Subcutaneous abdominal adipose tissue (tissue), 5 donors: ENCODE measurements around the gene MBLAC1.

Experiments used
- H3K27ac ChIP-seq: one replicate; pipeline ENCODE4 v1.7.0; 2013; ENCODE audit warnings: low read depth, mild to moderate bottlenecking, inconsistent platforms, low read length, moderate library complexity
- H3K27me3 ChIP-seq, 5 donors: one replicate each; pipeline ENCODE4 v1.7.0; 2013; ENCODE audit warnings: low read length in 5 of 5, inconsistent platforms in 1 of 5; ENCODE audit not compliant: control insufficient read depth in 5 of 5, insufficient read depth in 4 of 5
- H3K36me3 ChIP-seq, 5 donors: one replicate each; pipeline ENCODE4 v1.7.0; 2013; ENCODE audit warnings: low read length in 5 of 5; ENCODE audit not compliant: control insufficient read depth in 5 of 5, insufficient read depth in 5 of 5
- H3K4me1 ChIP-seq, 5 donors: one replicate each; pipeline ENCODE4 v1.7.0; 2013; ENCODE audit warnings: low read length in 5 of 5, mild to moderate bottlenecking in 3 of 5, moderate library complexity in 1 of 5; ENCODE audit not compliant: control insufficient read depth in 5 of 5, insufficient read depth in 5 of 5
- H3K4me3 ChIP-seq, 5 donors: one replicate each; pipeline ENCODE4 v1.7.0; 2013; ENCODE audit warnings: low read length in 5 of 5, low read depth in 1 of 5
- H3K9ac ChIP-seq, 5 donors: one replicate each; pipeline ENCODE4 v1.7.0; 2013; ENCODE audit warnings: low read length in 5 of 5, mild to moderate bottlenecking in 4 of 5, moderate library complexity in 3 of 5
- H3K9me3 ChIP-seq, 5 donors: one replicate each; pipeline ENCODE4 v1.7.0; 2013; ENCODE audit warnings: low read length in 5 of 5; ENCODE audit not compliant: control insufficient read depth in 5 of 5
- donor health status: healthy.
- donor health status: healthy.
- donor health status: healthy.
- donor health status: healthy.
- donor health status: healthy.

MBLAC1 gene

DNA sequence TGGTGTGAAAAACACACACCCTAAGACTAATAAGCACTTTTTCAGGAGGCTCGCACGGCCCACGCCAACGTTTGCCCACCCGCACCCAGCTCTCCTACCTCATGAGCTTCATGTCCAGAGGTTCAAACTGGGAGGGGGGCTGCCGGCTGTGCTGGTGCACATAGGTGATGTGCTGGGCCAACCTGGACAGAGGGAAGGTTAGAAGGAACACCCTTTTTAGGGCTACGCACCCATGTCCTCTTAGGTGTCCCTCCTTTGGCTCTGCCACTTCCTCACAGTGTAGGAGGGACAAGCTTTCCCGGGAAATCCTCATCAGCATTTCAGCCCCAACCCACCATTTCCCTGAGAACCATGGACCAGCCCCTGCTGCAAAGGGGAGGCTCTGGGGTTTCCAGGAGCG is 31.5 kb upstream of the MBLAC1 start:
- H3K9me3 ChIP-seq = no peaks in the 10 kb centered on the region
- H3K36me3 ChIP-seq = peaks cover 6 to 92% (median 87%) of the 10 kb centered on the region in 5 donors
- H3K4me1 ChIP-seq = peaks cover 11 to 42% (median 30%) of the 10 kb centered on the region in 5 donors
- H3K9ac ChIP-seq = peak overlapping the region in 1 of 5 donors; percentile 13
- H3K4me3 ChIP-seq = no peak overlapping the region
- no peak overlapping the region for H3K27ac ChIP-seq
- H3K27me3 ChIP-seq = no peaks in the 10 kb centered on the region

- peaks cover 11 to 42% (median 30%) of the 10 kb centered on the region in 5 donors for H3K4me1 ChIP-seq
- H3K36me3 ChIP-seq = peaks cover 4 to 88% (median 83%) of the 10 kb centered on the region in 5 donors
- no peak overlapping the region for H3K4me3 ChIP-seq
- no peaks in the 10 kb centered on the region for H3K27me3 ChIP-seq
- no peak overlapping the region for H3K27ac ChIP-seq
- H3K9me3 ChIP-seq = no peaks in the 10 kb centered on the region
- H3K9ac ChIP-seq = no peak overlapping the region
Observed at GRCh38 chr7:100095704-100096103, 31.1 kb upstream of the MBLAC1 start.

- Histone ChIP-seq H3K4me3 (no peak overlapping the region), H3K36me3 (peaks cover 0 to 64% (median 58%) of the 10 kb centered on the region in 5 donors), H3K9ac (no peak overlapping the region), H3K27me3 (no peaks in the 10 kb centered on the region), H3K27ac (no peak overlapping the region), H3K4me1 (peaks cover 6 to 37% (median 31%) of the 10 kb centered on the region in 5 donors), H3K9me3 (no peaks in the 10 kb centered on the region)
Observed at GRCh38 chr7:100098913-100099312, 27.9 kb upstream of the MBLAC1 start.

GRCh38 chr7:100099452-100099851 is 27.3 kb upstream of the MBLAC1 start:
- H3K27me3 ChIP-seq = no peaks in the 10 kb centered on the region

DNA sequence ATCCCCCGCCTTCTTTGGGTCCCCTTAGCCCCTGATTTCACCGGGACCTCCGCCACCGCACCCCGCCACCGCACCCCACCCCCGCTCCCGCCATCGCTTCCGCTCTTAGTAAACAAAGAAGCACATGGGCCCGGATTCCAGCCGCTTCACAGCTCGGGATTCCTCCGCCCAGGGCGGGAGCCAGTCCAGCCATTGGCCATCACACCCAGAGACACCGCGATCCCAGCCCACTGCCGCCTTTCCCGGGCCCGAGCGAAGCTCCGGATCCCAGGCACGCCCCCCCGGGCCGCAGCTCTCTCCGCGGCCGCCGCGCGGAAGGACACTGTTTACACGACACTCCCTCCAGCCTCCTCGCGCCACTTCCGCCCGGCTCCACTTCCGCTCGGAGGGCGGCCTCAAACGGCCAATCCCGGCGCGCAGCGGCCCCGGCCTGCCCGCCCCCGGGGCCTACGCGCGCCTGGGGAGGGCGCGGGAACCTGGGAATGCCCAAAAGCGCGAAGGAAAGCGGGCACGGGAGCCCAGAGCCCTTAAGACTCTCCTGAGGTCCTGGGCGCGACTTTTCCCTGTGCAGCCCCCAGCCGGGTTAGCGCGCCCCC is 26.2 kb upstream of the MBLAC1 start:
- Histone ChIP-seq H3K4me1 (peaks cover 6 to 31% (median 26%) of the 10 kb centered on the region in 5 donors), H3K9me3 (no peaks in the 10 kb centered on the region), H3K4me3 (peak overlapping the region; percentile 81 to 84 (median 81)), H3K36me3 (peaks cover 0 to 62% (median 55%) of the 10 kb centered on the region in 5 donors), H3K27ac (peak overlapping the region; percentile 89), H3K9ac (peak overlapping the region; percentile 63 to 85 (median 78)), H3K27me3 (no peaks in the 10 kb centered on the region)

More at GRCh38 chr7:100099452-100099851, 27.3 kb upstream of the MBLAC1 start:
- Histone ChIP-seq H3K4me1 (peaks cover 6 to 32% (median 26%) of the 10 kb centered on the region in 5 donors), H3K9me3 (no peaks in the 10 kb centered on the region), H3K9ac (peak overlapping the region in 4 of 5 donors; percentile 60 to 68 (median 65)), H3K36me3 (peaks cover 0 to 63% (median 54%) of the 10 kb centered on the region in 5 donors), H3K4me3 (peak overlapping the region; percentile 81 to 84 (median 81)), H3K27ac (peak overlapping the region; percentile 89)

DNA sequence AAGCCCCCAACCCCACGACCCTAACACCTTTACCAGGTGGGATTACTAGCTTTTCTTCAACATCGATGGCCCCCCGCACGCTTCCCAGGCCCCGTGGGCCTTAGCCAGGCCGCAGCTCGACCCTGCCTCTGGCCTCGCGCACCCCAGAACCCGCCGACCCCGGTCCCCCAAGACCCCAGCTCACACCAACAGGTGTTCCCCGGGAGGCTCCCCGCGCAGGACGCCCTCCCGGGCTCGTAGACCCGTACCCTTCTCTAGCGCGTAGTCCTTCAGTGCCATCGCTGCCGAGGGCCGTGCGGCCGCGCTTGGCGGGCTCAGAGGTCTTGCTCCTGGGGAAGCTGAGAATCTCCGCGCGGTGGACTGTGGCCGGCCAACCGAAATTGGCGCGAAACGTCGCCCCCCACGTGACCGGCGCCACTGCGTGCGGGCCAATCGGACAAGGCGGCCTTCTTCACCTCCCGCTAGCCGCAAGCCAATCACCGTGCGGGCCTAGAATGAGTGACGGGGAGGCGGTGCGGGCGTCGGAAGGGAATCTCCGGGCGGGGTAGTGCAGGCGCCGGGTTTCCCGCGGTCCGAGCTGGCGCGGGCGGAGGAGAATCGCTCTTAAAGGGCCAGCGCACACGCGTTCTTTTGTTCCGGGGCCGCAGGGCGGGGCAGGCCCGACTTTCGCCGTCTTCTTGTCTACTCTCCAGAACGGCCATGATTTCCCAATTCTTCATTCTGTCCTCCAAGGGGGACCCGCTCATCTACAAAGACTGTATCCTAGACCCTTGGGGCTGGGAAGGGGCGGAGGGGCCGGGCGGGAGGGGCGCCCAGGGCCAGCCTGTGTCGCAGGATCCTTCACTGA is 25.5 kb upstream of the MBLAC1 start, which contains the start of the genes AP4M1 and MCM7:
AP4M1 (plus strand) TSS at position 628 of the 847 bp plus-strand sequence; CDS start at position 700, 72 bp downstream.
MCM7 (minus strand) TSS at position 382 of the 847 bp plus-strand sequence; CDS start at position 279, 103 bp downstream.
- H3K36me3 ChIP-seq = peaks cover 0 to 62% (median 53%) of the 10 kb centered on the region in 5 donors
- peak within 1 kb of the TSS; percentile 81 to 84 (median 81) for H3K4me3 ChIP-seq
- H3K27ac ChIP-seq = peak within 1 kb of the TSS; percentile 89
- peaks cover 6 to 31% (median 26%) of the 10 kb centered on the region in 5 donors for H3K4me1 ChIP-seq
- H3K9ac ChIP-seq = peak within 1 kb of the TSS; percentile 63 to 85 (median 78)
- no peaks in the 10 kb centered on the region for H3K9me3 ChIP-seq
- H3K27me3 ChIP-seq = no peaks in the 10 kb centered on the region

- Histone ChIP-seq H3K9me3 (no peaks in the 10 kb centered on the region), H3K4me1 (peaks cover 6 to 31% (median 26%) of the 10 kb centered on the region in 5 donors), H3K36me3 (peaks cover 0 to 63% (median 56%) of the 10 kb centered on the region in 5 donors), H3K9ac (peak overlapping the region in 1 of 5 donors; percentile 39), H3K27ac (no peak overlapping the region), H3K27me3 (no peaks in the 10 kb centered on the region), H3K4me3 (no peak overlapping the region)
Observed at GRCh38 chr7:100102950-100103840, 23.6 kb upstream of the MBLAC1 start.

- peaks cover 0 to 16% (median 12%) of the 10 kb centered on the region in 5 donors for H3K4me1 ChIP-seq
- no peak overlapping the region for H3K27ac ChIP-seq
- H3K27me3 ChIP-seq = no peaks in the 10 kb centered on the region
- no peaks in the 10 kb centered on the region for H3K9me3 ChIP-seq
- H3K36me3 ChIP-seq = peaks cover 0 to 69% (median 59%) of the 10 kb centered on the region in 5 donors
- H3K9ac ChIP-seq = no peak overlapping the region
- H3K4me3 ChIP-seq = no peak overlapping the region
Observed at GRCh38 chr7:100105534-100105933, 21.2 kb upstream of the MBLAC1 start.

DNA sequence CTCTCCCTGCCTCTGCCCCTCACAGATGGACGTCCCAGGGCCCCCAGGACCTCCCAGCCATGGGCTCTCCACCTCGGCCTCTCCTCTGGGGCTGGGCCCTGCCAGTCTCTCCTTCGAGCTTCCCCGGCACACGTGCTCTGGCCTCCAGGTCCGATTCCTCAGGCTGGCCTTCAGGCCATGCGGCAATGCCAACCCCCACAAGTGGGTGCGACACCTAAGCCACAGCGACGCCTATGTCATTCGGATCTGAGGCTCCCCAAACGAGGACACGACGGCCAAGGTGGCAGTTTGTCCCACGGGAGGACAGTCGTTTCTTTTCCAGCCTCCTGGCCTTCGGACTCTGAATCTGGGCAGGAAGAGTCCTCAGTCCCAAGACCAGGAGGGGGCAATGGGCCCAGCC is 20.1 kb upstream of the MBLAC1 start:
- H3K9me3 ChIP-seq = no peaks in the 10 kb centered on the region
- H3K9ac ChIP-seq = no peak overlapping the region
- H3K4me1 ChIP-seq = peaks cover 0 to 10% (median 7%) of the 10 kb centered on the region in 5 donors
- H3K27ac ChIP-seq = no peak overlapping the region
- no peak overlapping the region for H3K4me3 ChIP-seq
- H3K36me3 ChIP-seq = peaks cover 0 to 80% (median 68%) of the 10 kb centered on the region in 5 donors
- no peaks in the 10 kb centered on the region for H3K27me3 ChIP-seq
